Measurements from ENCODE around the gene PTPRM. TPM values are rescaled to one million over a fixed set of nuclear protein-coding genes. Genes with fewer than 3 reads are reported as not detected.

The PTPRM gene
- total and polyA plus RNA-seq, 4 donors: 9.2 to 23.0 (median 12.7) TPM

GRCh38 chr18:7914834-7915670 is 347.9 kb downstream of the PTPRM start:
- DNase-seq (ENCODE audit: low spot score): no peak
- H3K9ac ChIP-seq (ENCODE audit: low read depth in 1 of 2, low read length in 2 of 2): no peak overlapping the region
- H3K27me3 ChIP-seq (ENCODE audit: control insufficient read depth in 4 of 4, insufficient read depth in 4 of 4, low read length in 3 of 4): no peaks in the 10 kb centered on the region
- WGBS: 51% methylated on average over 5 of the region's 5 CpGs
- no peak overlapping the region for H3K27ac ChIP-seq (ENCODE audit: low read depth in 1 of 2, low read length in 2 of 2)
- no peaks in the 10 kb centered on the region for H3K9me3 ChIP-seq (ENCODE audit: control insufficient read depth in 4 of 4, low read length in 3 of 4)
- H3K36me3 ChIP-seq (ENCODE audit: control insufficient read depth in 4 of 4, insufficient read depth in 3 of 4, low read depth in 1 of 4, low read length in 3 of 4): no peaks in the 10 kb centered on the region
- peak overlapping the region in 1 of 3 donors; percentile 28 for H3K4me3 ChIP-seq (ENCODE audit: low read depth in 1 of 3, low read length in 3 of 3)
- TF ChIP-seq FOXA1 (IDR thresholded peaks at IDR 0.05) (no peak), REST (IDR thresholded peaks at IDR 0.05) (no peak), SP1 (IDR thresholded peaks at IDR 0.05) (peak; percentile 75), YY1 (IDR thresholded peaks at IDR 0.05) (peak; percentile 64), FOXA2 (IDR thresholded peaks at IDR 0.05) (no peak), EGR1 (IDR thresholded peaks at IDR 0.05; ENCODE audit: low read depth in 2 of 2) (no peak), HNF4G (IDR thresholded peaks at IDR 0.05) (peak; percentile 55), GABPA (IDR thresholded peaks at IDR 0.05 in 1 of 2, conservative IDR thresholded peaks at IDR 0.05 in 1 of 2) (no peak), RXRA (IDR thresholded peaks at IDR 0.05) (peak in 1 of 2 donors; percentile 17), RAD21 (IDR thresholded peaks at IDR 0.05) (no peak), ZBTB33 (IDR thresholded peaks at IDR 0.05) (no peak), ATF3 (IDR thresholded peaks at IDR 0.05) (no peak), TAF1 (conservative IDR thresholded peaks at IDR 0.05) (no peak), JUND (IDR thresholded peaks at IDR 0.05) (peak in 1 of 2 donors; percentile 27), HNF4A (conservative IDR thresholded peaks at IDR 0.05) (peak; percentile 87 to 90)
- TF ChIP-seq, protein P1, sequence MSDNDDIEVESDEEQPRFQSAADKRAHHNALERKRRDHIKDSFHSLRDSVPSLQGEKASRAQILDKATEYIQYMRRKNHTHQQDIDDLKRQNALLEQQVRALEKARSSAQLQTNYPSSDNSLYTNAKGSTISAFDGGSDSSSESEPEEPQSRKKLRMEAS (IDR thresholded peaks at IDR 0.05): no peak
- peaks cover 0 to 7% (median 3%) of the 10 kb centered on the region in 4 donors for H3K4me1 ChIP-seq (ENCODE audit: control insufficient read depth in 4 of 4, insufficient read depth in 4 of 4, low read length in 3 of 4)

DNA sequence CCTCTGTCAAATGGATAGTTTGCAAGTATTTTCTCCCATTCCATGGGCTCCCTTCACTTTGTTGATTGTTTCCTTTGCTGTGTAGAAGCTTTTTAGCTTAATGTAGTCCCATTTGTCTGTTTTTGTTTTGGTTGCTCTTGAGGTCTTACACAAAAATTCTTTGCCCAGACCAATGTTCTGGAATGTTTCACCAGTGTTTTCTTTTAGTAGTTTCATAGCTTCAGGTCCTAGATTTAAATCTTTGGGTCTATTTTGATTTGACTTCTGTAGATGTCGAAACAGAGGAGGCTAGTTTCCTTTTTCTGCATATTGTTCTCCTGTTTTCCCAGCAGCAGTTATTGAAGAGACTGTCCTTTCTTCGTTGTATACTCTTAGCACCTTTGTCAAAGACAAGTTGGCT is 351.6 kb downstream of the PTPRM start:
- no peak overlapping the region for H3K9ac ChIP-seq (ENCODE audit: low read depth in 1 of 2, low read length in 2 of 2)
- no peak for DNase-seq (ENCODE audit: low spot score)
- H3K27ac ChIP-seq (ENCODE audit: low read depth in 1 of 2, low read length in 2 of 2): no peak overlapping the region
- no peaks in the 10 kb centered on the region for H3K36me3 ChIP-seq (ENCODE audit: control insufficient read depth in 4 of 4, insufficient read depth in 3 of 4, low read depth in 1 of 4, low read length in 3 of 4)
- peaks cover 0 to 7% (median 4%) of the 10 kb centered on the region in 4 donors for H3K4me1 ChIP-seq (ENCODE audit: control insufficient read depth in 4 of 4, insufficient read depth in 4 of 4, low read length in 3 of 4)
- no peak for TF ChIP-seq REST (IDR thresholded peaks at IDR 0.05)
- TF ChIP-seq YY1 (IDR thresholded peaks at IDR 0.05): no peak
- no peak for TF ChIP-seq ATF3 (IDR thresholded peaks at IDR 0.05)
- WGBS: 93% methylated on average over 2 of the region's 2 CpGs
- no peaks in the 10 kb centered on the region for H3K27me3 ChIP-seq (ENCODE audit: control insufficient read depth in 4 of 4, insufficient read depth in 4 of 4, low read length in 3 of 4)
- H3K4me3 ChIP-seq (ENCODE audit: low read depth in 1 of 3, low read length in 3 of 3): no peak overlapping the region
- no peaks in the 10 kb centered on the region for H3K9me3 ChIP-seq (ENCODE audit: control insufficient read depth in 4 of 4, low read length in 3 of 4)
